ENCODE results near the gene AQP6.

DNA sequence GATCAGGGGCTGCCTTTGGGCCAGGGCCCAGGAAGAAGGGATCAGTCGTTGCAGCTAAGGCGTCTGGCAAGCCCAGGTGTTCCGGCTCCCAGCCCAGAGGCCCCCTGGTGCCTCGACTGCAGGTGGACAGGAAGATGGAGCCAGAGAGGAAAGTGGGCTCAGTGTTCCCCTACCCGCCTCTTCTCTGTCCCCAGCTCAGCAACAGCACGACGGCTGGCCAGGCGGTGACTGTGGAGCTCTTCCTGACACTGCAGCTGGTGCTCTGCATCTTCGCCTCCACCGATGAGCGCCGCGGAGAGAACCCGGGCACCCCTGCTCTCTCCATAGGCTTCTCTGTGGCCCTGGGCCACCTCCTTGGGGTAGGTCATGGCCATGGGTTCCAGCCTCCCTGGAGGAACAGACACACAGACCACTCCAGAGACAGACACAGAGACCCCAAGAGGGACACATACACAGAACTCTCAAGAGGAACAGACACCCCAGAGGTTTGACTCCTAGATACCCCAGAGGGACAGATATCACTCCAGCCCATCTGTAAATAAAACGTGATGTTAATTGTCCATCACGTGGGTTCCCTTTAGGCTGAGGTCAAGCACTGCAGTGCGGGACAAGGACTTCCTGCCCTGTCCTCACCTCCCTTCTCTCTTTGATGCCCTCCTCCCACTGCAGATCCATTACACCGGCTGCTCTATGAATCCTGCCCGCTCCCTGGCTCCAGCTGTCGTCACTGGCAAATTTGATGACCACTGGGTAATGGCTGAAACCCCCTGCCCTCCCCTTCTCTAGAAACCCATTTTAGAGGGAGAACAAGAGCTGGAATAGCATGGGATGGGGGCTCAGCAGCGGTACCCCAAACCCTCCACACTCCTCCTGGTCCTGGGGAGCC lies 18.5 kb upstream of the AQP6 start:
- no peak for TF ChIP-seq EZH2 (IDR thresholded peaks at IDR 0.05; ENCODE audit: borderline replicate concordance)
- TF ChIP-seq, protein P1, sequence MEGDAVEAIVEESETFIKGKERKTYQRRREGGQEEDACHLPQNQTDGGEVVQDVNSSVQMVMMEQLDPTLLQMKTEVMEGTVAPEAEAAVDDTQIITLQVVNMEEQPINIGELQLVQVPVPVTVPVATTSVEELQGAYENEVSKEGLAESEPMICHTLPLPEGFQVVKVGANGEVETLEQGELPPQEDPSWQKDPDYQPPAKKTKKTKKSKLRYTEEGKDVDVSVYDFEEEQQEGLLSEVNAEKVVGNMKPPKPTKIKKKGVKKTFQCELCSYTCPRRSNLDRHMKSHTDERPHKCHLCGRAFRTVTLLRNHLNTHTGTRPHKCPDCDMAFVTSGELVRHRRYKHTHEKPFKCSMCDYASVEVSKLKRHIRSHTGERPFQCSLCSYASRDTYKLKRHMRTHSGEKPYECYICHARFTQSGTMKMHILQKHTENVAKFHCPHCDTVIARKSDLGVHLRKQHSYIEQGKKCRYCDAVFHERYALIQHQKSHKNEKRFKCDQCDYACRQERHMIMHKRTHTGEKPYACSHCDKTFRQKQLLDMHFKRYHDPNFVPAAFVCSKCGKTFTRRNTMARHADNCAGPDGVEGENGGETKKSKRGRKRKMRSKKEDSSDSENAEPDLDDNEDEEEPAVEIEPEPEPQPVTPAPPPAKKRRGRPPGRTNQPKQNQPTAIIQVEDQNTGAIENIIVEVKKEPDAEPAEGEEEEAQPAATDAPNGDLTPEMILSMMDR (IDR thresholded peaks at IDR 0.05; ENCODE audit: poor library complexity), result no peak

Measured in hepatocyte (in vitro differentiated cells).